HG03103 (cell line): ENCODE results near the gene PACS1.
A peak's percentile ranks its signal among the peaks of the same experiment; 100 is the strongest.

Source experiments
- ATAC-seq: cut with Tn5 transposase; IDR thresholded peaks from one replicate; pipeline ENCODE4 v1.9.1; 2021; ENCODE audit warnings: low read depth; ENCODE audit not compliant: unreplicated experiment

PACS1 gene

DNA sequence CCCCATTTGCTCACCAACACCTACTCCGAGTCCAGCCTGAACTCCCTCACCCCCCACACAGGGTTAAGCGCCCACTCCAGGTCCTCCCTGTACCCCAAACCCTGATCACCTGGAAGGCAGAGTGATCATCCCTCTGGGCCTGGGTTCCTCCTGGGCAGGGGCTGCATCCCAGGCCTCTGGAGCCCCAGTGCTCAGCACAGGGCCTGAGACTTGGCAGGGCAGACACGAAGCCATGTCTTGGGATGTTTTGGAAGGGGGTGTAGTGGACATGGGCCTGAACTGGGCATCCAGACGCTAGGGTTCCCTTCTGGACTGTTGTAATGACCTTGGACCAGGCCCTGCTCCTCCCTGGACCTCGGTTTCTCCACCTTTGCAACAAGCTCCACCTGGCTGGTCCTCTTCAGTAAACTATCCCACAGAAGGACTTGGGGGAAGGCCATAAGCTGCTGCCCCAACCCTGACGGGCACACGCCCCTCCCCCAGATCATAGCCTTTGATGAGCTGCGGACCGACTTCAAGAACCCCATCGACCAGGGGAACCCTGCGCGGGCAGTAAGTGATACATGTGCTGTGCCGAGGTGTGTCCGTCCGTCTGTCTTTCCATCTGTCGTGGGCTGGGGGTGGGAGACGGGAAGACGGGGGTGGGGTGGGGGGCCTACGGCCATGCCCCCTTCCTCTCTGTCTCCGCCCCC, 211.8 kb downstream of the PACS1 start:
- no peak for ATAC-seq

DNA sequence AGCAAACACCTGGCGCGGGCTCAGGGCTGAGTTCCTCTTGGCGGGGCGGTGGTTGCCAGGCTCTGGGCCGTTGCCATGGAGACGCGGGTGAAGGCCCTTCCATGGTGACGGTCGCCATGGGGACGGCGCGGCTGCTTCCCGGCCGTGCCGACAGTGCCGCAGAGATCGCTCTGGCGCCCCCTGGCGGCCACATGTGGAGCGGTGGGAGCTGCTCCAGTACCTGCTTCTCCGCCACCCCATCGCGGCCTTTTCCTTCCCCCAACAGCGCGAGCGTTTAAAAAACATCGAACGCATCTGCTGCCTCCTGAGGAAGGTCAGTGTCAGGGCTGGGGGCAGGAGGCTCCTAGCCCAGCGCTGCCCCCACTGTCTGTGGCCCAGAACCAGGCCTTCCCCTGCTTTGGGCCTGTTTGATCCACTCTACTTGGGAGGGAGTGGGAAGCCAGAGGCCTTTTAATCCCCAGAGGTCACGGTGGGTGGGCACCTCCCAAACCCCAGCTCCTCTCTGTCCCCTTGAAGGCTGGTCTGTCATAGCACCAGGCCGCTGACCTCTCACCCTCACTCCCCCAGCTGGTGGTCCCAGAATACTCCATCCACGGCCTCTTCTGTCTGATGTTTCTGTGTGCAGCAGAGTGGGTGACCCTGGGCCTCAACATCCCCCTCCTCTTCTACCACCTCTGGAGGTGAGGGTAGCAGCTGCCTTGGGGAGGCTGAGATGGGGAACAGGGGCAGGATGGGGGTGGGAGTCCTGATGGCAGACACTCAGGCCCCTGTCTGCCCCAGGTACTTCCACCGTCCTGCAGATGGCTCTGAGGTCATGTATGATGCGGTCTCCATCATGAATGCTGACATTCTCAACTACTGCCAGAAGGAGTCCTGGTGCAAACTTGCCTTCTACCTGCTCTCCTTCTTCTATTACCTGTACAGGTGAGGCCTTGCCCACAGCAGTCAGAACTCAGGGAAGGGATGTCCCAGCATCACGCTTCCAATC, 212.7 kb downstream of the PACS1 start:
- peak; percentile 76 for ATAC-seq

DNA sequence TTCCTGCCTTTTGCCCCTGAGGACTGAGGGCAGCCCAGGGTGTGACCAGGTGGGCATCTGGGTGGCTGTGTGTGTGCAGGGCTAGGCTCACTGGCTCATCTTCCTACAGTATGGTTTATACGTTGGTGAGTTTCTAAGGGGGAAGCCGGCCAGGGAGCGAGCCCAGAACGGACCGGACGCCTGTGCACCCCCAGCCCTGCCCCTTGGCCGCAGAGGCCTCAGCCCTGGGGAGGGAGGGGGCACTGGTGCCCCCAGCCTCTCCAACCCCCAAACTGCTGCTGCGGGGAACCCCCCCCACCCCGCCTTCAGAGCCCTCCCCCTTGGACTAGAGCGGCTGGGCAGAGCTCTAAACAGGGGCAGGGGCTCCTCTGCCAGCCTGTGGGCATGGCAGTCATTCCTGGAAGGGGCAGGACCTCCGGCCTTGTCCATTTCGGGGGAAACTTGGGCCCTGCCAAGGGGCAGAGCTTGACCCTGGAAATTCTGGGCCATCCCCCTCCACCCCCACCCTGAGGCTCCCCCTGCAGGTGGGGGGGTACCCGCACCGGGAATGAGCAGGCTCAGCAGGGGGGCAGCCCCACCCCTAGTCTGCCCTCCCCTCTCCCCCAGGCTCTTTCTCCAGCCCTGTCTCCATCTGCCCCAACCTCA, 213.5 kb downstream of the PACS1 start:
- no peak for ATAC-seq

DNA sequence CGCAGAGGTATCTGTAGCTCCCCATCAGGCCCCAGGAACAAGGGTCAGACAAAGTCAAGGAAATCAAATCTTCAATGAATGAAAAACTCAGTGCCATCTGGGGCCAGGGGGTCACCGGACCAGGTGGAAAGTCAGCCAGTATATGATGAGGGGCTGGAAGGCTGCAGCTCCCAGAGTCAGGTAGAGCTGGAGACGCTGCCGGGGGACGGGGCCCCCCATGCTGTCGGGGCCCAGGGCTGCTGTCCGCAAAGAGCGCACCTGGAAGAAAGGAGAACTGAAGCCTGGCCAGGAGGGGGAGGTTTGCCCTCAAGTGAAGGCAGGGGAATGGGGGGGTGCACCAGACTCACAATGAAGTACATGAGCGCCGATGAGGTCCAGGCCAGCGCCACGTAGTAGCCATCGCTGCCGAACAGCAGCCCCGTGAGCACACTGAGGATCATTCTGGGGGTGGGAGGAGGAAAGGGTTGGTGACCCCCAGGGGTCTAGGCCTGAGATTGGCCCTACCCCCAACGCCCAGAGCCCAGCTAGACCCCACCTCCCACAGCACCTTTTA, 214.5 kb downstream of the PACS1 start:
- ATAC-seq = no peak

- no peak for ATAC-seq
Measured at GRCh38 chr11:66285250-66285947, 215.3 kb downstream of the PACS1 start.

DNA sequence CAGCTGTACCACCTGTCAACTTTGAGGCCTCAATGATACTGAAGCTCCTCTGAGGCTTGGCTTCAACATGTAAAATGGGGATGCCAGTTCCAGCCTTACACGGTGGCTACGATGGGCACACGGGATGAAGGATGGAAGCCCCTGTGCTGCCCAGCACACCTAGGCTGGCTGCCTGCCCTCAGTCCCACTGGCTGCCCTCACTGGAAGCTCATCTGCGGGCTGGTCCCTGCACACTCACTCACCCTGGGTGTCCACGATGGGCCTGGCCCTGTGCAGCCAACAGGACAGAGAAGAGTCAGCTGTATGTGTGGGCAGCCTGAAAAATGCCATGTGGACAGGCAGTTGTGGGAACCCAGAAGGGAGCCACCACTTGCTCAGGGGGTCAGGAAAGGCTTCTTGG, 216.6 kb downstream of the PACS1 start:
- no peak for ATAC-seq

- no peak for ATAC-seq
Measured at GRCh38 chr11:66287211-66287888, 217.3 kb downstream of the PACS1 start.

DNA sequence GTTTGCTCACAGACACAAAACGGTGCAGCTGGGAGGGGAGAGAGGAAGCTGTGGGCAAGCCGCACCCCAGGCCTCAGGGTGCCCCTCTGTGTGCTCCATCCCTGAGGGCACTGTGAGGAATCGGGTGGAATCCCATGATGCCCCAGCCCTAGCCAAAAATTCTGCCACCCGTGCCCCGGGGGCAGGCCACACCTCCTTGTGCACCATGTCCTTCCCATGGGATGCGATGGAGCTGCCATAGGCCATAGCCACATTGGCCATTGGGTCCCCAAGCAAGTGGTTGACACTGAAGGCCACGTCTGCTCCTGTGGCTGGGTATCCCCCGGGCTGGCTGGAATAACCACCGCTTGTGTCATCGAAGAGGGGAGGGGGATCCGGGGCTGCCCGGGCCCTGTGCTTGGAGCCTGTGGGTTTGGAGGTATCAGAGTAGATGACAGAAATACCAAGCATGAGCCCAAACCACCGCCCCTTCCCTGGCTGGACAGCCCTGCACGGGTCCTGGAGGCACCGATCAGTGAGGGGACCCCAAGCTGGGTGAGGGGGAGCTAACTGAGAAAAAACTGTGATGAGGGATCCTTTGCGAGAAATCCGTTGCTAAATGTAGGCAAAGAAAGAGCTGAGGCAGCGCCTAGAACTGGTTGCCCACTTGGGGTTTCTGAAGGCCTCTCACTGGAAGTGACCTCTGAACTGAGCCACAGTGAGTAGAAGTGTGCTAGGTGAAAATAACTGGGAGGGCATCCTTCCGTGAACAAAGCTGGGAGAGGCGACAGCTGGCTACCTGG, 218.0 kb downstream of the PACS1 start:
- ATAC-seq = no peak

- ATAC-seq = peak; percentile 91
Measured at GRCh38 chr11:66288671-66289547, 218.8 kb downstream of the PACS1 start, which contains the start of gene YIF1A. YIF1A (minus strand) TSS chr11:66289143; CDS start chr11:66288985, 158 bp downstream.

DNA sequence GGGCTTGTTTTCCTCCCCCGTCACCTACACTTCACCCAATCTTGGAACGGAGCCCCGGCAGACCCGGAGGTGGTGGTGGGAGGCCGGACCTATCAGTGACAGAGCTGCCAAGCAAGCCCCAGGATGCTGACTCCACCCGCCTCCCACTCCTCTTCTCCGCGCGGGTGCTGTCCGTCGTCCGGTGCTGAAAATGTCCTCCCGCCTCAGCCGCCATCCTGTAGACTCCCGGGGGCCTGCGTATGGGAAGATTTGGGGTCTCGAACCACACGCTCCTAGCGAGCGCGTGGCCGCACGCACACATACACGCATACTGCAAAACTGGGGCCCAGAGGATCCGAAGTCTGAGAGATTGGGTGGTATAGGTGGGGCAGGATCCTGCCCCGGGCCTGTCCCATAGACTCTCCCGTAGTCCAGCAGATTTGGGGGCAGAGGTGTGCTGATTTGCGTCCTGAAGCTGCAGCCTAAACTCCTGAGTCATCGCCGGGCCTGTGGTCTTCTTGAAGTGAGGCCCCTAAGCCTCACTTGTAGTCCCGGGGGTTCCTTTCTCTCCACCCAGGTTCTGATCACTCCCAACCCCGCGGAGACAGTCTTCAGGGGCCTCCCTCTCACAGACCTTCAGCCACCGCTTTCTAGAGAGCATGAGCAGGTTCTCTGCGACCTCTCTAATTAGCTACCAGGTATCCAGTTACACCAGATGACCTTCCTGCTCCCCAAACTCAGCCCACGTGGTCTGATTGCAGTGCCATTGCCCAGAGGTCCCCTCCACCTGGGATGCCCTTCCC, 219.7 kb downstream of the PACS1 start:
- ATAC-seq = peak; percentile 26

DNA sequence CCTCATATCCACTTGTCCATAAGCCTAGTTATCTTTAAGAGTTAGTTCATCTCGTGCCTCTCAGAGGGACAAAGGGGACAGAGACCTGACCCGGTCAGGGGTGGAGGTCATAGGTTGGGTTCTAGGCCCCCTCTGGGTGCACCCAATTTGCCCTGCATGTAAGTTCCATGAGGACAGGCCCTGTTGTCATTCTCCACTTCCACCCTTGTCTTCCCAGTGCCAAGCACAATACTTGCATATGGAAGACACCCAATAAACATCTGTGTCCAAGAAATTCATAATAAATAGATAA, 220.2 kb downstream of the PACS1 start:
- ATAC-seq = no peak

DNA sequence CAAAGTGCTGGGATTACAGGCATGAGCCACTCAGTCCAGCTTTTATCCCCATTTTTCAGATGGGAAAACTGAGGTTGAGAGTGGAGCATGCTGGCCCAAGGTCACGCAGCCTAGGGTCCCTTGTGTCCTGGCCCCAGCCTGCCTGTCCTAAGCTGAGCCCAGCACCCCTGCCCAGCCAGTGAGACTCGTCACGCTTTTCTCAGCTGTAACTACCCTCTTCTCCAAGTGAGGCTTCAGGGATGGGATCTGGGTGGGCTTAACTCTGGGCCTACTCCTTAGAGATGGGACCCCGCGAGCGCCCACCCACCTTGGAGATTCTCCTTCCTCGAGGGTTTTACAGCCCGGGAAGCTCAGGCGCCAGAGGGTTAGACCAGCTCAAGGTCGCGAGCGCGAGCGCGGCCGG, 221.2 kb downstream of the PACS1 start:
- ATAC-seq = no peak

- no peak for ATAC-seq
Measured at GRCh38 chr11:66291706-66292542, 221.9 kb downstream of the PACS1 start, which contains the start of gene TMEM151A. TMEM151A (plus strand) TSS chr11:66291894; CDS start chr11:66292014, 120 bp downstream.

DNA sequence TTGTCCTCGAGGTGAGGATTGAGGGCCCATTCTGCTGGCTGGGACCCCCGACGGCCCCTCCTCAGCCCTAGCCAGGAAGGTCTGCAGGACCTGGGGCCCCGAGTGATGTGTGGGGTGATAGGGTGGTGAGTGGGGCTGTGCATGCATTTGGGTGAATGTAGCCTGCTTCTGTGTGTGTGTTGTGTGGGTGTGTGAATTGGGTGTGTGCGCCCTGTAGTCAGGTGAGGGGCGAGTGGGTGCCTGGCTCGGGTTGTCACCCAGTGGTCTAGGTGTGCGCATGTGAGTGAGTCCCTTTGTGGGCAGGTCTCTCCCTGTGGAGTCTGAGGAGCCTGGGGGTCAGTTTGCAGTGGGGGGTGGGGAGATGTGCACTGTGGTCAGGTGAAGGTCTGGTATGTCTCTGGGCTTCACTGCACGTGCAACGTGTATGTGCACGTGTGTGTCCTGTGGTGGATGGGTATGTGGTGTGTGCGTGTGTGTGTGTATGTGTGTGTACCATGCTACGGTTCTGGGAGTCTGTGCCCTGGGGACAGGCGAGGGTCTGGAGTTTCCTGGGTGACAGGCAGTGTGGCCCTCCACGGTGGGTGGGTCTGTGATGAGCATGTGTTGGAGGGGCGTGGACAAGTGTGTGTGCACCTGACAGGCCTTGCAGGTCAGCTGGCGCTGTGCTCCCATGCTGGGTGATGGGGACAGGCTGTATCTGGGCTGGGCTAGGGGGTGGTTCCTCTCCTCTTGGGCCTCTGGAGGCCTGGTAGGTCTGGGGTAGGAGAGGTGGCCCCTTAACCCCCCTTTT, 222.7 kb downstream of the PACS1 start:
- no peak for ATAC-seq

DNA sequence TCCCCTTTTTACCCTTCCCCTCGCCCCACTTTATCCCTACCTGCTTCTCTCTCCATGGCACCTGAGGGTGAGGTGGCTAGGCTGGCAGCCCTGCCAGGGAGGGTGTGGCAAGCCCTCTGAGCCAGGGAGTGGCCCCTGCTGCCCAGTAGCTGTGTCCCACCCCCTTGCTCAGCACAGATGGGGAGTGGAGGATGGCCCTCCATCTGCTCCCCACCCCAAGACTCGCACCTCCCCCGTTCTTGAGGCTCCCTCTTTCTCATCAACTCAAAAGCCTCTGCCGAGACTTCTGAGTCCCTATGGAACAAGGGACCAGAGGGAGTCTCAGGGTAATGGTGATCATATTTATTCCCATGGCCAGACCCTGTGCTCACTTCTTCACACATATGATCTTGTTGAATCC, 223.3 kb downstream of the PACS1 start:
- ATAC-seq = no peak
